GM18517 (cell line): ENCODE data around the gene KDM6B.

Experiments
- ATAC-seq: cut with Tn5 transposase; IDR thresholded peaks from one replicate; pipeline ENCODE4 v1.9.1; 2021; ENCODE audit warnings: mild to moderate bottlenecking, moderate library complexity; ENCODE audit not compliant: unreplicated experiment

KDM6B gene

DNA sequence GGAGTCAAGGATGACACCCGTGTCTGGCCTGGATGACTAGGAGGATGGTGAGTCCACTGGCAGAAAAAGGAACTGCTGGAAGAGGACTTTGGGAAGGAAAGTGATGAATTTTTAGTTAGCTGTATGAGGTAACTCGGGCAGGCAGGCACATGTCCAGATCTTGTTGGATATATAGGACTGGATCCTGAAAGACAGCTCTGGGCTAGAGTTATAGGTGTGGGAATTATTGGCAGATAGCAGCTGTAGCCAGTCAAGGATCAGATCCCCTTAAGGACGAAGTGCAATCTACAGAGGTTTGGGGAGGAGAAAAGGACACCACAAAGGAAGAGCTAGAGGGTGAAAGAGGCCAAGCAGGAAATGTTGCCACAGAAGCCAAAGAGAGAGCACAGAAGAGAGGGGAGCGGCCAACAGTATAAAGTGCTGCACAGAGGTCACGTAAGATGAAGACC, 33.9 kb downstream of the KDM6B start:
- no peak for ATAC-seq

DNA sequence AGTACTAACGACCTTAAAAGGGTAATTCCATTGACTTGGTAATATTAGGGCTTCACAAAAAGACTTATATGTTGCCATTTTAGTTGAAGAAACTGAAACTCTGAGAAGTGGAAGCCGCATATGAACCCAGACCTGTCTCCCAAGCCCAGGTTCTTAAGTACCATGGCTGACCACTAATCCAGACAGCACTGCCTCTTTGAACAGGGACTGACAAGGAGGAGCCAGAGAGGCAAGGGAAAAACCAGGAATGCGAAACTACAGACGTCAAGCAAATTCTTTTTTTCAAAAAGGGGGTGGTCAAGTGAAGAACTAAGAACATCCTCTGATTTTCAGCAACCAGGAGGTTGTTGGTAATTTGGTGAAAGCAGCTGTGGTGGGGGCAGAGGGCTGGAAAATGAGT, 39.0 kb downstream of the KDM6B start:
- ATAC-seq, result no peak

DNA sequence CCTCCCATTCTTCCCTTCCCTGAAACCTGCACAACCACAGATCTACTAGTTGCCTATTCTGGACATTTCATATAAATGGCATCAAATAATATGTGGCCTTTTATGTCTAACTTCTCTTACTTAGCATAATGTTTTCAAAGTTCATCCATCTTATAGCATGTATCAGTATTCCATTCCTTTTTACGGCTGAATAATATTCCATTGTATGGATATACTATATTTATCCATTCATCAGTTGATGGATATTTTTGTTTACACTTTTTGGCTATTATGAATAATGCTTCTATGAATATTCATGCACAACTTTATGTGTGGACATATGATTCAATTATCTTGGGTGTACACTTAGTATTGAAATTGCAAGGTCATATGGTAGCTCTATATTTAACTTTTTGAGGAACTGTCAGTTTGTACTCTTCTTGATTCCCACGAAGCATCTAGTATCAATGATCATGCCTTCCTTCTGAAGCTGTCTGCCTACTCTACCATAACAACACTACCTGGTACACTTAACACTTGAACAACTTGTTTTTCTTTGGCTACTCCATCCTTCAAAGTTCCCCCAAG, 41.9 kb downstream of the KDM6B start:
- no peak for ATAC-seq

DNA sequence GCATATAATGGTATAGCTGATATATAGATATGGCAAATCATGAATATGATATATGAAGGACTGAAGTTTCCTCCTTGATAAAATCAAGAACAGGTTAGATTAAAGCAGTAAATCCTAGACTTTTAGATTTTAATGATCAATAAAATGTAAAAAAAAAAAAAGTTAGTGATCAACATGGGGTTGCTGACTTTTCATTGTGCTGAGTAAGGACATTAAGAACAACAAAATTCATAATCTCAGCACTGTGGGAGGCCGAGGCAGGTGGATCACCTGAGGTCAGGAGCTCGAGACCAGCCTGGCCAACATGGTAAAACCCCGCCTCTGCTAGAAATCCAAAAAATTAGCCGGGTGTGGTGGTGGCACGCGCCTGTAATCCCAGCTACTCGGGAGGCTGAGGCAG, 44.2 kb downstream of the KDM6B start:
- no peak for ATAC-seq

DNA sequence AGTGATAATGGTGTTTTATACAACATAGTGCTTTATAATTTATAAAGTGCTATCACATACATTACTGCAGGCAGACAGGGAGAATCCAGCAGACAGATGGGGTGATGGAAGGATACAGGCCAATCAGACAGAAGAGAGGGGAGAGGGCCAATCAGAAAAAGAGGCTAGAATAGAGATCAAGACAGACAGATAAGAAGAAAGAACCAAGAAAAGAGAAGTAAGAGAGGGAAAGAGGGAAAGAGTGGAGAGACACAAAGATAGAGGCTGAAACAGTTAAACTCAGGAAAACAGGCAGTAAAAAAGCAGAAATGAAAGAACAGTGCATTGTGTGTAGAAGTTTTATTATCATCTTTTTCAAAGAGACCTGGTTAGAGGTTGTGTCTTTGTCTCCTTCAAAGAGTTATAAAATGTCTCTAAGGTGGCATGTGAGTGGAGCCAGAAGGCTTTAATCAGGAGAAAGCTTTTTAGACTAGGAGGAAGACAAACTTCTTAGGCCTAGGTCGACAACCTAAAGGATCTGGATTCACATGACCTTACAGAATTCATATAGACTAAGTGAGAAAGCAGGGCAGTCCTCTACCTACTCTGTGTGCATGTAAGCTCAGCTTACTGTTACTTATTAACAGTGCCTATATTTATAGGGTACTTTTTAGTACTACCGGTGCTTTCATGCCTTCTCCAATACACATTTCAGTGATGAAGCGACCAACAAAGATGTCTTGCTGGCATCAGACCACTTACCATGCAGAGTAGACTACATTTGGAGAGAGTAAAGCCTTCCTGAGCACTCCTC, 46.3 kb downstream of the KDM6B start:
- no peak for ATAC-seq

DNA sequence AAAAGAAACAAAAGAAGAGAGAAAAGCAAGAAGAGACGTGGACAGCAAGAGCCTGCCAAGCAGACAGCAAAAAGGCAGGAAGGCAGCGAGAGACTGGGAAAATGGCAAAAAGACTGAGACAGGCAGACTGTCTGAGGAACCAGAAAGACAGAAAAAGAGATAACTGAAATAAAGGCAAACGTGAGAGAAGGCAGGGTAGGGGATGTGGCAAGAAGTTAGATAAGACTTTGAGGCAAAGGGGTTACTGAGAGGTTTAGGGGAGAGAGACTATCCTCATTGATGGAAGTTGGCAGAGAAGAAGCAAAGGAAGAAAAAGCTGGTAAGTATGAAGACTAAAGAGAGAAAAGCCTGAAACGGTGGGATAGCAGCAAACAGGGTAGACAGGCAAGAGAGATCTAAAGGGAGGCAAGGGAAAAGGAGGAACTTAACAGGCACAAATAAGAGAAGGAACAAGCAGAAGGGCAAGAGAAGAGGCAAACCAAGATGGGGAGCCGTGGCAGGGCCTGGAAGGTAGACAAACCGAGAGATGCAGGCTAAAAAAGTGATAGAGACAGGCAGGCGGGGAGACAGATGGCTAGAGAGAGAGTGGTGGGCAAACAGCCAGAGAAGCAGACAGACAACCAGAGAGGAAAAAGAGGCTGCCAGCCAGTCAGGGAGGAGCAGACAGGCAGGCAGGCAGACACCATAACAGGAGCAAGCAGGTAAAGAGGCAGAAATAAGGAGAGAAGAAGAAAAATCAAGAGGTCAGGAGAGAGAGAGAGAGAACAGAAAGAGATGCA, 47.4 kb downstream of the KDM6B start:
- ATAC-seq, result no peak

DNA sequence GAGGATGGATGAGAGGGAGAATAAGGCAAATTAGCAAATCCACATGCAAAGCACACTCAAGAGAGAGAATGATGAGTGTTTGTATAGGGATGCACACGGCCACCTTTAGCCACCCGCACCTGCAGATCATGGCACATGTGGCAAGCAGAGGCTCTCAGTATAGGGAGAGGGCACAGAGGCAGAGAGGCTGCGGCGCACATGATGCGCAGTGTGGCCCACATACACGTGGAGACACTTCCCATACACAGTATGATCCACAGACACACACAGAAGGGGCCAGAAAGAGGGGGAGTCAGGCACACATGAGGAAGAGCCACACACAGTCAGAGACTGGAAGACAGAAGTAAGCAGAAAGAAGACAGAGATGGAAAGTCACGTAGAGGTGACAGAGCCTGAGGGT, 48.1 kb downstream of the KDM6B start:
- no peak for ATAC-seq

DNA sequence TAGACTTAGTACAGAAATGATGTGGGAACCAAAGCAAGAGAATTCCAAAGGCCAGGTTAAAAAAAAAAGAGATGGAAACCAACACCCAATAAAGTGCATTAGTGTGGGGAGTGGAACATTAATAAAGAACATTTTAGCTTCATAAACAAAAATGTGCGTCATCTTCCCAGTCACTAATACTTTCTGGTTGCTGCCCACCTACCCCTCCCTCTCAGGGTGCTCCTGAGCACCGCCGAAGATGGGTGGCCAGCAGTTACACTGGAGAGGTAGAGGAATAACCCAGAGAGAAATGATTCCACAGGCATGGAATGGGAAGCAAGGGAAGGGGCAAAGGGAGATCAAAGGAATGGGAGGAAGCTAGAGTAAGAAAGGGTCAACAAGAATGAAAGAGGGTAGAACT, 48.6 kb downstream of the KDM6B start:
- no peak for ATAC-seq
